WTC11 (cell line): ENCODE measurements around the gene PRKAR1B. TPM values are rescaled to one million over a fixed set of nuclear protein-coding genes. Genes with fewer than 3 reads are reported as not detected.
A peak's percentile ranks its signal among the peaks of the same experiment; 100 is the strongest.

Experiments
- ATAC-seq: fragments of 200-7000 bp; cut with Tn5 transposase; 2 replicates; pipeline ENCODE4 v1.10.0; 2021; ENCODE audit warnings: mild to moderate bottlenecking, moderate library complexity
- CTCF ChIA-PET: fragments of 300-600 bp; sonication (Branson Sonifier 250); formaldehyde crosslinking; loops from one replicate; lab custom pipeline; 2021; ENCODE audit warnings: antibody characterized with exemption; lab: Charles Lee
- POLR2A ChIA-PET: fragments of 350-600 bp; sonication (Branson Sonifier 250); formaldehyde crosslinking; loops from one replicate; lab custom pipeline; 2021; ENCODE audit warnings: antibody characterized with exemption; lab: Charles Lee
- DNase-seq: peaks from one replicate; pipeline ENCODE4 v3.0.0; 2021; ENCODE audit warnings: low spot score
- H3K27ac Mint-ChIP-seq: 2 replicates; pipeline ENCODE4 v1.8.0; 2021; ENCODE audit warnings: mixed read lengths
- H3K27me3 Mint-ChIP-seq: 2 replicates; pipeline ENCODE4 v1.8.0; 2021; ENCODE audit warnings: low read depth, mild to moderate bottlenecking, moderate library complexity, mixed read lengths
- H3K36me3 Mint-ChIP-seq: 2 replicates; pipeline ENCODE4 v1.8.0; 2021; ENCODE audit warnings: mixed read lengths
- H3K4me1 Mint-ChIP-seq: 2 replicates; pipeline ENCODE4 v1.8.0; 2022; ENCODE audit warnings: mixed read lengths
- H3K4me3 Mint-ChIP-seq: 2 replicates; pipeline ENCODE4 v1.8.0; 2021; ENCODE audit warnings: mild to moderate bottlenecking, moderate library complexity, mixed read lengths
- H3K9me3 Mint-ChIP-seq: 2 replicates; pipeline ENCODE4 v1.8.0; 2021; ENCODE audit warnings: mixed read lengths
- ATF1 ChIP-seq: sonication (generic); formaldehyde crosslinking; IDR thresholded peaks from 2 replicates; pipeline ENCODE4 v1.8.1; 2023; ENCODE audit warnings: mild to moderate bottlenecking, moderate library complexity, missing genetic modification reagents
- ATF2 ChIP-seq: sonication (generic); formaldehyde crosslinking; IDR thresholded peaks from 2 replicates; pipeline ENCODE4 v1.8.1; 2022; ENCODE audit warnings: low read depth, missing genetic modification reagents, borderline replicate concordance
- ATF6 ChIP-seq: sonication (generic); formaldehyde crosslinking; IDR thresholded peaks from 2 replicates; pipeline ENCODE4 v1.8.1; 2023; ENCODE audit warnings: mild to moderate bottlenecking, missing genetic modification reagents
- CDX4 ChIP-seq: fragments of 250-450 bp; sonication (Bioruptor Pico); IDR thresholded peaks from 2 replicates; pipeline ENCODE4 v1.9.0; 2021; ENCODE audit warnings: moderate library complexity, mild to moderate bottlenecking, inconsistent platforms, borderline replicate concordance
- E2F4 ChIP-seq: sonication (generic); formaldehyde crosslinking; IDR thresholded peaks from 2 replicates; pipeline ENCODE4 v1.8.1; 2022; ENCODE audit warnings: low read depth, mild to moderate bottlenecking, moderate library complexity, missing genetic modification reagents, borderline replicate concordance
- E2F5 ChIP-seq: sonication (generic); formaldehyde crosslinking; IDR thresholded peaks from 2 replicates; pipeline ENCODE4 v1.8.1; 2022; ENCODE audit warnings: mild to moderate bottlenecking, moderate library complexity, missing genetic modification reagents
- ERG ChIP-seq: fragments of 250-450 bp; sonication (Bioruptor Pico); IDR thresholded peaks from 2 replicates; pipeline ENCODE4 v1.8.0; 2021; ENCODE audit warnings: mild to moderate bottlenecking
- ESRRA ChIP-seq: sonication (generic); formaldehyde crosslinking; IDR thresholded peaks from 2 replicates; pipeline ENCODE4 v1.8.1; 2022; ENCODE audit warnings: mild to moderate bottlenecking, missing genetic modification reagents, borderline replicate concordance
- FOXJ3 ChIP-seq: sonication (generic); formaldehyde crosslinking; IDR thresholded peaks from 2 replicates; pipeline ENCODE4 v1.9.0; 2021; ENCODE audit warnings: missing genetic modification reagents, mild to moderate bottlenecking, borderline replicate concordance
- NFATC4 ChIP-seq: fragments of 250-450 bp; sonication (Bioruptor Pico); IDR thresholded peaks from 2 replicates; pipeline ENCODE4 v1.9.0; 2021; ENCODE audit warnings: mild to moderate bottlenecking
- RORB ChIP-seq: fragments of 250-450 bp; sonication (Bioruptor Pico); IDR thresholded peaks from 2 replicates; pipeline ENCODE4 v1.9.0; 2021; ENCODE audit warnings: mild to moderate bottlenecking
- SMAD3 ChIP-seq: sonication (generic); formaldehyde crosslinking; IDR thresholded peaks from 2 replicates; pipeline ENCODE4 v1.8.0; 2022; ENCODE audit warnings: missing genetic modification reagents, mild to moderate bottlenecking, borderline replicate concordance
- SOX15 ChIP-seq: fragments of 250-450 bp; sonication (Bioruptor Pico); IDR thresholded peaks from 2 replicates; pipeline ENCODE4 v1.9.0; 2021; ENCODE audit warnings: mild to moderate bottlenecking
- TEAD4 ChIP-seq: sonication (generic); formaldehyde crosslinking; IDR thresholded peaks from 2 replicates; pipeline ENCODE4 v1.8.0; 2022; ENCODE audit warnings: mild to moderate bottlenecking, missing genetic modification reagents
- TP53 ChIP-seq: sonication (generic); formaldehyde crosslinking; IDR thresholded peaks from 2 replicates; pipeline ENCODE4 v1.8.1; 2023; ENCODE audit warnings: mild to moderate bottlenecking, missing genetic modification reagents
- ZNF317 ChIP-seq: sonication (generic); formaldehyde crosslinking; IDR thresholded peaks from 2 replicates; pipeline ENCODE4 v1.8.1; 2023; ENCODE audit warnings: low read depth, mild to moderate bottlenecking, moderate library complexity, missing genetic modification reagents, borderline replicate concordance
- ZSCAN18 ChIP-seq: fragments of 250-450 bp; sonication (Bioruptor Pico); IDR thresholded peaks from 2 replicates; pipeline ENCODE4 v2.1.2; 2022; ENCODE audit warnings: mild to moderate bottlenecking, moderate library complexity
- total RNA-seq: library from RNA; stranded (reverse); gene quantifications from 3 replicates; pipeline ENCODE4 v1.2.3, GENCODE V29; 2021

The PRKAR1B gene
- total RNA-seq, 1 experiment from 2014 or later, result 43.6 TPM

GRCh38 chr7:741850-742249 is 14.8 kb upstream of the PRKAR1B start (continued):
- TF ChIP-seq ATF2 (CRISPR knock-in tag), result no peak
- TF ChIP-seq FOXJ3 (CRISPR knock-in tag), result no peak
- no peak for TF ChIP-seq E2F4 (CRISPR knock-in tag)
- TF ChIP-seq ESRRA, result no peak
- no peak for TF ChIP-seq ZSCAN18 (CRISPR knock-in tag)

GRCh38 chr7:741191-741671 is 14.2 kb upstream of the PRKAR1B start:
- ChIA-PET POLR2A (no interaction called here), CTCF (no interaction called here)
- Mint-ChIP-seq H3K27me3 (no peaks in the 10 kb centered on the region), H3K27ac (no peak overlapping the region), H3K4me3 (no peak overlapping the region), H3K4me1 (no peaks in the 10 kb centered on the region), H3K36me3 (peaks cover 33% of the 10 kb centered on the region)
- DNase-seq (no peak), ATAC-seq (no peak)
- no peak for TF ChIP-seq SOX15 (CRISPR knock-in tag)
- TF ChIP-seq, all 79 proteins: peak for 0
- H3K9me3 Mint-ChIP-seq, result peaks cover 3% of the 10 kb centered on the region; the same call in 1 of the 2 replicates

- Mint-ChIP-seq H3K36me3 (peaks cover 27% of the 10 kb centered on the region), H3K4me3 (no peak overlapping the region), H3K27ac (peak overlapping the region; percentile 91; the same call in 1 of the 2 replicates), H3K27me3 (no peaks in the 10 kb centered on the region), H3K4me1 (no peaks in the 10 kb centered on the region), H3K9me3 (peaks cover under 1% of the 10 kb centered on the region; the same call in 1 of the 2 replicates)
- DNase-seq (no peak), ATAC-seq (no peak)
- POLR2A ChIA-PET, result no interaction called here
- CTCF ChIA-PET, result no interaction called here
- TF ChIP-seq RORB (CRISPR knock-in tag) (no peak), NFATC4 (CRISPR knock-in tag) (no peak), TP53 (CRISPR knock-in tag) (no peak), ERG (CRISPR knock-in tag) (no peak), SOX15 (CRISPR knock-in tag) (no peak), ATF2 (CRISPR knock-in tag) (no peak), E2F5 (CRISPR knock-in tag) (no peak), ATF6 (CRISPR knock-in tag) (no peak), CDX4 (CRISPR knock-in tag) (no peak), TEAD4 (CRISPR knock-in tag) (no peak), SMAD3 (CRISPR knock-in tag) (no peak), ATF1 (CRISPR knock-in tag) (no peak), ZNF317 (CRISPR knock-in tag) (no peak)
These were observed 13.2 kb upstream of the PRKAR1B start for GRCh38 chr7:739983-740942.
